Lung (tissue), 13 donors: ENCODE results near the gene THEMIS2. TPM values are rescaled to one million over a fixed set of nuclear protein-coding genes. Genes with fewer than 3 reads are reported as not detected.

Experiments used
- ATAC-seq: fragments of 200-7000 bp; cut with Tn5 transposase; one replicate; pipeline ENCODE4 v1.9.1; 2020; ENCODE audit warnings: moderate number of reproducible peaks; ENCODE audit not compliant: insufficient read depth, low FRiP score
- DNase-seq, 3 donors: peaks; one replicate each; pipeline ENCODE4 v3.0.0-alpha.2; 2013 to 2017
- H3K27ac ChIP-seq, 2 donors: one replicate each; pipeline ENCODE4 v1.5.1; 2013; ENCODE audit warnings: mild to moderate bottlenecking in 2 of 2, moderate library complexity in 2 of 2, control low read depth in 1 of 2, inconsistent platforms in 1 of 2, low read depth in 1 of 2, low read length in 1 of 2
- H3K27me3 ChIP-seq, 3 donors: one replicate each; pipeline ENCODE4 v1.5.1; 2013; ENCODE audit warnings: low read length in 2 of 3; ENCODE audit not compliant: control insufficient read depth in 3 of 3, insufficient read depth in 3 of 3
- H3K36me3 ChIP-seq, 4 donors: one replicate each; pipeline ENCODE4 v1.5.1; 2013; ENCODE audit warnings: low read length in 4 of 4, mild to moderate bottlenecking in 1 of 4, moderate library complexity in 1 of 4; ENCODE audit not compliant: control insufficient read depth in 4 of 4, insufficient read depth in 4 of 4
- H3K4me1 ChIP-seq, 5 donors: one replicate each; pipeline ENCODE4 v1.5.1; 2013; ENCODE audit warnings: low read length in 5 of 5, mild to moderate bottlenecking in 2 of 5, moderate library complexity in 1 of 5; ENCODE audit not compliant: control insufficient read depth in 5 of 5, insufficient read depth in 5 of 5
- H3K4me3 ChIP-seq: one replicate; pipeline ENCODE4 v1.5.1; 2013; ENCODE audit warnings: mild to moderate bottlenecking, control low read depth, moderate library complexity
- H3K9ac ChIP-seq, 2 donors: one replicate each; pipeline ENCODE4 v1.5.1; 2013; ENCODE audit warnings: low read length in 2 of 2, control low read depth in 1 of 2; ENCODE audit not compliant: insufficient read depth in 1 of 2
- H3K9me3 ChIP-seq, 4 donors: one replicate each; pipeline ENCODE4 v1.5.1; 2013; ENCODE audit warnings: low read length in 3 of 4, mild to moderate bottlenecking in 1 of 4, moderate library complexity in 1 of 4; ENCODE audit not compliant: control insufficient read depth in 4 of 4, insufficient read depth in 3 of 4
- WGBS, 2 donors: extraction: QIAGEN DNeasy Blood & Tissue Kit; methylation state at CpG; one replicate each; pipeline ENCODE4 v1.1.7; 2013; 5-methylcytosine and 5-hydroxymethylcytosine counted together
- polyA plus RNA-seq, 2 donors: library from polyadenylated mRNA; stranded (reverse); fragments of 200-250 nt; gene quantifications; one replicate each; pipeline ENCODE4 v1.2.1, GENCODE V29; 2013
- small RNA-seq: library from RNA; depleted of rRNA; stranded (forward); fragments of <200 nt; gene quantifications from one replicate; pipeline ENCODE3, GENCODE V24; 2014; ENCODE audit warnings: low replicate concordance
- total RNA-seq, 2 donors: library from RNA; depleted of rRNA in 1 of 2; stranded (reverse); fragments of >200 nt in 1 of 2; gene quantifications; one replicate each; pipeline ENCODE4 v1.2.1, GENCODE V29; 2014 to 2021
- TF ChIP-seq, protein P1 (sequence below): IDR thresholded peaks from 2 replicates; pipeline ENCODE4 v1.5.1; 2012; ENCODE audit warnings: mild to moderate bottlenecking; ENCODE audit errors: control extremely low read depth, extremely low read depth
- donor health status: control.
- donor health status: control.
- donor health status: Bipolar disorder and iron deficiency.
- donor health status: healthy.
- donor health status: DM: yes; HTN: yes; CAD: no.

Gene THEMIS2
- total and polyA plus RNA-seq, 4 donors: 21.3 to 153 (median 71.8) TPM

DNA sequence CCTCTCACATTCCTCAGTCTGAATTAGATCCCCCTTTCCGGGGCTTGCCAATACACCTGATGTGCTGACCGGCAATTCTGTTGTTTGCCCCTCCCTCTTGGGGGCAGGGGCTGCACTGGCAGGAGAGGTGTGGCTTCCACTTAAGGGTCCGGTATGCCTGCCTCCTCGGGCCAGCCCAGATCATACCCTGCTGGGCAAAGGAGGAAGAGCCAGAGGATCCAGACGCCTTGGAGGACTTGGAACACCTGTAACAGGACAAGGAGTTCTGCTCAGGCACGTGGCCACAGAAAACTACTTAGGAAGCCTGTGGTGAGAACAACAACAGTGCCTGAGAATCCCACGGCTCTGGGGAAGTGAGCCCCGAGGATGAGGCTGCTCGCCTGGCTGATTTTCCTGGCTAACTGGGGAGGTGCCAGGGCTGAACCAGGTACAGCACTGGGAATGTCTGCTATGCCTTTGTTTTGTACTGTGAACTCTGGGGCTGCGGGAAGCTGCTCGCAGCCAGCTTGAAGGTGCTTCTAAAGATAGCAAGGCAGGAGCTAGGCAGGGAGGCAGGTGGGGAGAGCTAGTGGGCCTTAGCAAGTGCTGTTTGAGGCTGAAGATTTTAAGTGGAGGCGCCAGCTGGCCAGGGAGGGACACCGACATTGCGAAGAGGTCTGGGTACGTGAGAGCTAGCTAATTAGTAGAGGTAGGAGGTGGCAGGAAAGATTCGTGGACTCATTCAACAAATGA, 62.6 kb downstream of the THEMIS2 start, which contains the start of gene SMPDL3B:
Gene SMPDL3B, plus strand, starts transcription at position 183 of the 732 bp plus-strand sequence. Its CDS starts 184 bp downstream, at position 367.
- Histone ChIP-seq H3K4me3 (no peak within 1 kb of the TSS), H3K9me3 (no peaks in the 10 kb centered on the region), H3K9ac (peak within 1 kb of the TSS in 1 of 2 donors; percentile 58), H3K27ac (peak within 1 kb of the TSS in 1 of 2 donors; percentile 64), H3K36me3 (no peaks in the 10 kb centered on the region), H3K4me1 (peaks cover 0 to 3% (median 0%) of the 10 kb centered on the region in 5 donors), H3K27me3 (peaks cover 0 to 5% (median 0%) of the 10 kb centered on the region in 3 donors)
- TF ChIP-seq, protein P1, sequence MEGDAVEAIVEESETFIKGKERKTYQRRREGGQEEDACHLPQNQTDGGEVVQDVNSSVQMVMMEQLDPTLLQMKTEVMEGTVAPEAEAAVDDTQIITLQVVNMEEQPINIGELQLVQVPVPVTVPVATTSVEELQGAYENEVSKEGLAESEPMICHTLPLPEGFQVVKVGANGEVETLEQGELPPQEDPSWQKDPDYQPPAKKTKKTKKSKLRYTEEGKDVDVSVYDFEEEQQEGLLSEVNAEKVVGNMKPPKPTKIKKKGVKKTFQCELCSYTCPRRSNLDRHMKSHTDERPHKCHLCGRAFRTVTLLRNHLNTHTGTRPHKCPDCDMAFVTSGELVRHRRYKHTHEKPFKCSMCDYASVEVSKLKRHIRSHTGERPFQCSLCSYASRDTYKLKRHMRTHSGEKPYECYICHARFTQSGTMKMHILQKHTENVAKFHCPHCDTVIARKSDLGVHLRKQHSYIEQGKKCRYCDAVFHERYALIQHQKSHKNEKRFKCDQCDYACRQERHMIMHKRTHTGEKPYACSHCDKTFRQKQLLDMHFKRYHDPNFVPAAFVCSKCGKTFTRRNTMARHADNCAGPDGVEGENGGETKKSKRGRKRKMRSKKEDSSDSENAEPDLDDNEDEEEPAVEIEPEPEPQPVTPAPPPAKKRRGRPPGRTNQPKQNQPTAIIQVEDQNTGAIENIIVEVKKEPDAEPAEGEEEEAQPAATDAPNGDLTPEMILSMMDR: no peak
- 3 to 5% methylated on average over 16 of the region's 16 CpGs for WGBS, 2 donors
- ATAC-seq: peak; percentile 85
- peak; percentile 41 to 64 (median 56) for DNase-seq

DNA sequence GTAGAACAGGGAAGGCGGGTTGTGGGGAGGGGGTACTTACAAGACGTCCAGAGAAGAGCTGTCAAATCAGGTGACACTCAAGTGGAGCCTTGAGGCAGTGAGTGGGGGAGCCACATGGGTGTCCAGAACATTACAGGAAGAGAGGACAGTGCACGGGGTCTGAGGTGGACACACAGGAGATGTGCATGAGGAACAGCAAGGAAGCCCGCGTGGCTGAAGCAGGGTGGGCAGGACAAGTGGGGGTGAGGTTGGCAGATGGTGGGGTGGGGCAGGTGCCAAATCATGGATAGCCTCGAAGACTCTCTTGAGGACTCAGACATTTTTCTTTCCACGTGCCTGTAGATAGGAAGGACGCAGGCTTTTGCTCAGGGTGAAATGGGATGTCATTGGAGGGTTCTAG, 63.4 kb downstream of the THEMIS2 start:
- DNase-seq: no peak
- no peak overlapping the region for H3K4me3 ChIP-seq
- peaks cover 0 to 5% (median 0%) of the 10 kb centered on the region in 3 donors for H3K27me3 ChIP-seq
- ATAC-seq: no peak
- peak overlapping the region in 1 of 2 donors; percentile 58 for H3K9ac ChIP-seq
- no peak overlapping the region for H3K27ac ChIP-seq
- 44 to 54% methylated on average over 8 of the region's 8 CpGs for WGBS, 2 donors
- H3K4me1 ChIP-seq: peaks cover 0 to 3% (median 0%) of the 10 kb centered on the region in 5 donors
- TF ChIP-seq, protein P1: no peak
- H3K36me3 ChIP-seq: no peaks in the 10 kb centered on the region
- H3K9me3 ChIP-seq: no peaks in the 10 kb centered on the region

Small RNAs within 50 kb of the gene (small RNA-seq; reads per million reads assigned to genes)
- not detected for gene RNU6-1245P
- 47.2 reads per million, percentile 97 among the genes with 10 or more reads in this experiment for gene SCARNA1

Other genes starting within 250 kb of the THEMIS2 start
- gene FGR, start 237.4 kb upstream of the THEMIS2 start, total RNA-seq: 100 to 1,000 TPM in 1 of 2 donors, 10 to 100 TPM in 1; 26.6 to 108 TPM
- 100 to 1,000 TPM; 113 to 403 TPM for gene FGR, start 237.4 kb upstream of the THEMIS2 start, polyA plus RNA-seq
- gene IFI6, start 200.4 kb upstream of the THEMIS2 start, total RNA-seq: 100 to 1,000 TPM in 1 of 2 donors, 10 to 100 TPM in 1; 36.0 to 129 TPM
- 100 to 1,000 TPM; 110 to 383 TPM for gene IFI6, start 200.4 kb upstream of the THEMIS2 start, polyA plus RNA-seq
- gene FAM76A, start 146.6 kb upstream of the THEMIS2 start, total RNA-seq: 10 to 100 TPM; 18.1 to 19.4 TPM
- gene FAM76A, start 146.6 kb upstream of the THEMIS2 start, polyA plus RNA-seq: 1 to 10 TPM; 4.3 to 8.2 TPM
- 10 to 100 TPM; 78.5 to 94.0 TPM for gene STX12, start 99.3 kb upstream of the THEMIS2 start, total RNA-seq
- 10 to 100 TPM; 32.5 to 67.2 TPM for gene STX12, start 99.3 kb upstream of the THEMIS2 start, polyA plus RNA-seq
- 10 to 100 TPM; 32.1 to 37.0 TPM for gene PPP1R8, start 41.8 kb upstream of the THEMIS2 start, total RNA-seq
- 10 to 100 TPM; 20.9 to 34.6 TPM for gene PPP1R8, start 41.8 kb upstream of the THEMIS2 start, polyA plus RNA-seq
- gene RPA2, start 42.0 kb downstream of the THEMIS2 start, total RNA-seq: 10 to 100 TPM; 23.5 to 39.6 TPM
- 10 to 100 TPM; 24.2 to 31.0 TPM for gene RPA2, start 42.0 kb downstream of the THEMIS2 start, polyA plus RNA-seq
- 10 to 100 TPM; 16.5 to 17.6 TPM for gene SMPDL3B, start 62.5 kb downstream of the THEMIS2 start, total RNA-seq
- 10 to 100 TPM in 1 of 2 donors, 1 to 10 TPM in 1; 6.4 to 17.0 TPM for gene SMPDL3B, start 62.5 kb downstream of the THEMIS2 start, polyA plus RNA-seq
- gene XKR8, start 87.4 kb downstream of the THEMIS2 start, total RNA-seq: 1 to 10 TPM; 4.6 to 8.4 TPM
- gene XKR8, start 87.4 kb downstream of the THEMIS2 start, polyA plus RNA-seq: 10 to 100 TPM in 1 of 2 donors, 1 to 10 TPM in 1; 6.0 to 11.5 TPM
- 10 to 100 TPM; 19.7 to 21.8 TPM for gene EYA3, start 216.1 kb downstream of the THEMIS2 start, total RNA-seq
- gene EYA3, start 216.1 kb downstream of the THEMIS2 start, polyA plus RNA-seq: 1 to 10 TPM; 6.3 to 7.0 TPM